Mesodermal cell (in vitro differentiated cells): ENCODE data around the gene PRM1.
"Not testable (repeated sequence)": the region's sequence is repeated elsewhere in the genome, so short reads cannot be mapped to it uniquely, and the experiment has no call there.

Experiments used
- H3K27ac ChIP-seq: 2 replicates; pipeline ENCODE4 v1.7.0; 2013; ENCODE audit warnings: mild to moderate bottlenecking, low read depth, low read length, moderate library complexity; ENCODE audit not compliant: severe bottlenecking
- H3K36me3 ChIP-seq: 2 replicates; pipeline ENCODE4 v1.7.1; 2013; ENCODE audit warnings: mild to moderate bottlenecking, low read length, moderate library complexity; ENCODE audit not compliant: control insufficient read depth, insufficient read depth
- H3K4me1 ChIP-seq: one replicate; pipeline ENCODE4 v1.7.1; 2013; ENCODE audit warnings: mild to moderate bottlenecking, low read length; ENCODE audit not compliant: insufficient read depth, control insufficient read depth, poor library complexity, severe bottlenecking
- H3K4me3 ChIP-seq: 2 replicates; pipeline ENCODE4 v1.7.0; 2013; ENCODE audit warnings: low read length, control low read depth, mild to moderate bottlenecking; ENCODE audit not compliant: insufficient read depth, poor library complexity, severe bottlenecking; ENCODE audit errors: extremely low read depth
- H3K9me3 ChIP-seq: 2 replicates; pipeline ENCODE4 v1.7.1; 2013; ENCODE audit warnings: mild to moderate bottlenecking, low read length, moderate library complexity; ENCODE audit not compliant: control insufficient read depth
- WGBS, 2 experiments: methylation state at CpG; one replicate each; pipeline ENCODE4 v1.1.5; 2013; ENCODE audit warnings: missing lambda C conversion rate in 2 of 2; ENCODE audit not compliant: insufficient coverage in 2 of 2; 5-methylcytosine and 5-hydroxymethylcytosine counted together

Gene PRM1

GRCh38 chr16:11303405-11304138 is 22.4 kb upstream of the PRM1 start:
- Histone ChIP-seq H3K36me3 (no peaks in the 10 kb centered on the region), H3K9me3 (no peaks in the 10 kb centered on the region), H3K27ac (no peak overlapping the region), H3K4me1 (no peaks in the 10 kb centered on the region), H3K4me3 (no peak overlapping the region)
- WGBS, 2 experiments: 91 to 94% methylated on average over 17 to 18 of the region's 18 CpGs

- Histone ChIP-seq H3K36me3 (no peaks in the 10 kb centered on the region), H3K4me3 (no peak overlapping the region), H3K4me1 (peaks cover under 1% of the 10 kb centered on the region), H3K9me3 (no peaks in the 10 kb centered on the region), H3K27ac (no peak overlapping the region)
- WGBS, 2 experiments: 93 to 100% methylated on average over 3 to 4 of the region's 4 CpGs
Measured at GRCh38 chr16:11302977-11303376, 21.8 kb upstream of the PRM1 start.

GRCh38 chr16:11301645-11302501 is 20.7 kb upstream of the PRM1 start:
- Histone ChIP-seq H3K36me3 (no peaks in the 10 kb centered on the region), H3K27ac (no peak overlapping the region), H3K4me3 (no peak overlapping the region), H3K4me1 (peaks cover 10% of the 10 kb centered on the region), H3K9me3 (no peaks in the 10 kb centered on the region)
- WGBS, 2 experiments: 92 to 100% methylated on average over 1 to 2 of the region's 4 CpGs

GRCh38 chr16:11300560-11300892 is 19.4 kb upstream of the PRM1 start:
- Histone ChIP-seq H3K36me3 (no peaks in the 10 kb centered on the region), H3K4me1 (peaks cover 16% of the 10 kb centered on the region), H3K27ac (no peak overlapping the region), H3K4me3 (no peak overlapping the region), H3K9me3 (no peaks in the 10 kb centered on the region)
- 88 to 93% methylated on average over 4 to 7 of the region's 7 CpGs for WGBS, 2 experiments

GRCh38 chr16:11299865-11300559 is 18.9 kb upstream of the PRM1 start:
- no peaks in the 10 kb centered on the region for H3K36me3 ChIP-seq
- no peak overlapping the region for H3K4me3 ChIP-seq
- H3K27ac ChIP-seq: no peak overlapping the region
- no peaks in the 10 kb centered on the region for H3K9me3 ChIP-seq
- H3K4me1 ChIP-seq: peaks cover 16% of the 10 kb centered on the region
- WGBS, 2 experiments: 90 to 95% methylated on average over 3 to 5 of the region's 6 CpGs

GRCh38 chr16:11298950-11299547 is 17.9 kb upstream of the PRM1 start:
- not testable (repeated sequence) for H3K9me3 ChIP-seq, H3K4me3 ChIP-seq, H3K36me3 ChIP-seq, H3K27ac ChIP-seq
- WGBS, 2 experiments: 90 to 92% methylated on average over 7 to 11 of the region's 13 CpGs
- H3K4me1 ChIP-seq: peaks cover 16% of the 10 kb centered on the region

- Histone ChIP-seq H3K36me3 (no peaks in the 10 kb centered on the region), H3K4me3 (no peak overlapping the region), H3K4me1 (peaks cover 16% of the 10 kb centered on the region), H3K9me3 (no peaks in the 10 kb centered on the region), H3K27ac (no peak overlapping the region)
- 100% methylated on average over 2 of the region's 5 CpGs; no CpG with 5 or more reads in 1 of the 2 experiments for WGBS, 2 experiments
Measured at GRCh38 chr16:11298143-11298900, 17.2 kb upstream of the PRM1 start.

- Histone ChIP-seq H3K27ac (no peak overlapping the region), H3K4me3 (no peak overlapping the region), H3K4me1 (peaks cover 16% of the 10 kb centered on the region), H3K9me3 (no peaks in the 10 kb centered on the region), H3K36me3 (no peaks in the 10 kb centered on the region)
- 28 to 49% methylated on average over 9 to 12 of the region's 19 CpGs for whole genome bisulfite sequencing, 2 experiments
Measured at GRCh38 chr16:11297492-11298142, 16.5 kb upstream of the PRM1 start.

GRCh38 chr16:11296706-11297491 is 15.8 kb upstream of the PRM1 start:
- Histone ChIP-seq H3K36me3 (no peaks in the 10 kb centered on the region), H3K27ac (no peak overlapping the region)
- 87 to 93% methylated on average over 7 to 8 of the region's 10 CpGs for WGBS, 2 experiments

More at GRCh38 chr16:11296706-11297491, 15.8 kb upstream of the PRM1 start:
- H3K4me1 ChIP-seq: peaks cover 16% of the 10 kb centered on the region
- H3K9me3 ChIP-seq: no peaks in the 10 kb centered on the region
- no peak overlapping the region for H3K4me3 ChIP-seq
